GM10266 (cell line): Measurements from ENCODE around the gene RYR2.

Source experiments
- DNase-seq: peaks from one replicate; pipeline ENCODE4 v3.0.0; 2012; ENCODE audit errors: extremely low spot score
- TF ChIP-seq, protein P1 (sequence below): IDR thresholded peaks from 2 replicates; pipeline ENCODE4 v1.5.1; 2012; ENCODE audit warnings: mild to moderate bottlenecking, low read depth; ENCODE audit not compliant: control insufficient read depth, insufficient read depth; ENCODE audit errors: missing control alignments

The RYR2 gene

DNA sequence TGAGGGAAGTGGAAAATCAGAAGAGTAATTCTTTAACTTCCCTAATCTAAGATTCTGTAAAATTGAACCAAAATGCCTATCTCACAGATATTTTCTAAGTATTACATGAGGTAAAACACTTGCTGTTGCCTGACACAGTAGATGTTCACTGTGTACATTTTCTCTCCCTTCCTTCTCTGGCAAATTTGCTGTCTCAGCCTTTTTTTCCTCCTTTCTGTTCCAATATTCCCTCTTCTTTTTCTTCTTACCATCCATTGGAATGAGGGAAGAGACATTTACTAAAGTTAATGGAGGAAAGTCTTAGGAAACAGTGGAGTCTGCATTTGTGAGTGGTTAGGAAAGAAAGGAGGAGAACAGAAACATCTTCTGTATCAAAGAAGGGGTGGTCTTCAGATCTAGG lies 608.8 kb downstream of the RYR2 start:
- TF ChIP-seq, protein P1, sequence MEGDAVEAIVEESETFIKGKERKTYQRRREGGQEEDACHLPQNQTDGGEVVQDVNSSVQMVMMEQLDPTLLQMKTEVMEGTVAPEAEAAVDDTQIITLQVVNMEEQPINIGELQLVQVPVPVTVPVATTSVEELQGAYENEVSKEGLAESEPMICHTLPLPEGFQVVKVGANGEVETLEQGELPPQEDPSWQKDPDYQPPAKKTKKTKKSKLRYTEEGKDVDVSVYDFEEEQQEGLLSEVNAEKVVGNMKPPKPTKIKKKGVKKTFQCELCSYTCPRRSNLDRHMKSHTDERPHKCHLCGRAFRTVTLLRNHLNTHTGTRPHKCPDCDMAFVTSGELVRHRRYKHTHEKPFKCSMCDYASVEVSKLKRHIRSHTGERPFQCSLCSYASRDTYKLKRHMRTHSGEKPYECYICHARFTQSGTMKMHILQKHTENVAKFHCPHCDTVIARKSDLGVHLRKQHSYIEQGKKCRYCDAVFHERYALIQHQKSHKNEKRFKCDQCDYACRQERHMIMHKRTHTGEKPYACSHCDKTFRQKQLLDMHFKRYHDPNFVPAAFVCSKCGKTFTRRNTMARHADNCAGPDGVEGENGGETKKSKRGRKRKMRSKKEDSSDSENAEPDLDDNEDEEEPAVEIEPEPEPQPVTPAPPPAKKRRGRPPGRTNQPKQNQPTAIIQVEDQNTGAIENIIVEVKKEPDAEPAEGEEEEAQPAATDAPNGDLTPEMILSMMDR: no peak
- no peak for DNase-seq

DNA sequence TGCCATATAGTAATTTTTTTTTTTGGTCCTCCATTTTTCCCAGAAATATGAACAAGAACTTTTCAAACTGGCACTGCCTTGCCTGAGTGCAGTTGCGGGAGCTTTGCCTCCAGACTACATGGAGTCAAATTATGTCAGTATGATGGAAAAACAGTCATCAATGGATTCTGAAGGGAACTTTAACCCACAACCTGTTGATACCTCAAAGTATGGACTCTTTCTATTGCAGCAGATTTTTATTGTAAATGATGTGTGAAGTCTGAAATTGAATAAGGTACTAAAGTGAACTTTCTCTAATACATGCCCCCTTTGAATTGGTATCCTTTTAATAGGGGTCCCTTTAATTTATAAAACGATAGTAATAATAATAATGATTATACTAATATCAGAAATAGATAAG lies 613.8 kb downstream of the RYR2 start:
- TF ChIP-seq, protein P1: no peak
- no peak for DNase-seq

DNA sequence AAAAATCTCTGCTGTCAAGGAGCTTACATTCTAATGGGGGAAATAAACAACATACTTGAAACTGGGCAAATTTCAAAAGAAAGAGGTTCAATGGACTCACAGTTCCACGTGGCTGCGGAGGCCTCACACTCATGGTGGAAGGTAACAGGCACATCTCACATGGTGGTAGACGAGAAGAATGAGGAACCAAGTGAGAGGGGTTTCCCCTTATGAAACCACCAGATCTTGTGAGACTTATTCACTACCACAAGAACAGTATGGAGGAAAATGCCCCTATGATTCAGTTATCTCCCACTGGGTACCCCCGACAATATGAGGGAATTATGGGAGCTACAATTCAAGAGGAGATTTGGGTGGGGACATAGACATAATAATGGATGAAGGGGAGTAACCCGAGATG lies 622.4 kb downstream of the RYR2 start:
- TF ChIP-seq, protein P1: no peak
- no peak for DNase-seq

DNA sequence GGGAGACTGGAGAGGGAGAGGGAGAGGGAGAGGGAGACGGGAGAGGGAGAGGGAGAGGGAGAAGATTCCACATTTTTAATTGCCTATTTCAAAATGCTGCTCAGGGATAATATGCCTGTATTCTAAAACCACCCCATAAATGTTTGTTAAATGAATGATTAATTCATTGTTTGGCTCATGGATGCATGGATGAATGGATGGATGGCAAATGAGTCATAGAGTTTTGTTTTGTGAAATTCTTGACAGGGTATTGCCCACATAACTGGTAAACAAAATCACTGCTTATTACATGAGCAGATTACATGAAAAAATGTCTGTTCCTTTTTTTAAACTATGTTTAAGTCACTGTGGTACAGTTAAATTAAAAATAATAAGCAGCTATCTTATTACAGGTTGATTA lies 628.3 kb downstream of the RYR2 start:
- no peak for DNase-seq
- TF ChIP-seq, protein P1: no peak

DNA sequence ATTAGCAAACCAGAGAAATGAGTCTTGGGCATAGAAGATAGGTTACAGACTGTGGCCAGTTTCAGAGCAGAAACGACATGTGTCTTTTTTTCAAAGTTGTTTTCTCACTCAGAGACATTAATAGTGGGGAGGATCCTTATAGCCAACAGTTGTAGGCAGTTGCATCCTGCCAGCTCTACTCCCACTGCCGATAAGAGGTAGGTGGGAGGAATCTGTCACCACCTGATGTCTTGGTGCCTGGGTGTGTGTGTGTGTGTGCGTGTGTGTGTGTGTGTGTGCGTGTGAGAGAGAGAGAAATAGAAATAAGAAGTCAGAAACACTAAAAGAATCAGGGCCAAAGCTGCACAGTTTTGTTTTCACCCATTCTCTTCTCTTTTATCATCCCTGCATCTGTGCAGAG lies 629.3 kb downstream of the RYR2 start:
- no peak for DNase-seq
- TF ChIP-seq, protein P1: no peak

DNA sequence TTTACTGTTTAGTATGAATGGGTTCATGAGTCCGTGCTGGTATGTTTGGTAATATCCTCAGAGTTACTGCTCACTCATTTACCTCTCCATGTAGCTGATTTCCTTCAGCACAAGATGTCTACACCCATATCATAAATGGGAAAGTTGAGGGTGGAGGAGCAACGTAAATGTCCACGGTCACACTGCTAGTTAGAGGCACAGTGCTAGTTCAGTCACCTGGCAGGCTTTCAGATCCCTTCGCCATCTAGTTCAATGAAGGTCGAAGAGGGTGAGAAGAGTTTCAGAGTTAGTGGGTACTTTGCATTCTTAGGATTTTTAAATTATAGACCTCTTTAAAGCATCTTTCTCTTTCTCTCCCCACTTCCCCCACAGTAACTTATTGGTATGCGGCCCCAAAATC lies 630.0 kb downstream of the RYR2 start:
- DNase-seq: no peak
- TF ChIP-seq, protein P1: no peak

DNA sequence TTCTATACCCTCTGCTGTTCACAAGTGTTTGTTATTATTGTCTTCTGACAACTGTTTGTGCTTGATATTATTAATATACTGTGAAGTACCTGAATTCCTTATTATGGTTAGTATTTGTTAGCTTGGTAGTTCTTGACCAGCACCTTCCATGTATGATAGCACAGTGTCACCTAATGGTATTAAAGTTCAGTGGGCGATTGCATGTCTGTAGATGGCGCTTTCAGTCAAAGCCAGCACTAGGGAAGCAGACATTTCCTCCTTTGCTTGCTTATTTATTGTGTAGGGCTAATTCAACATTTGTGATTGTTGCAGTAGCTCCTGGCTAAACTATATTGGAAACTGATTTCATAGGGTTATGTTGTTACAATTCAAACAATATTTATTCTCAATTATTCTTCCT lies 630.8 kb downstream of the RYR2 start:
- DNase-seq: no peak
- TF ChIP-seq, protein P1: peak; percentile 16
